PC-9 (cell line): ENCODE data around the gene AAK1. TPM values are rescaled to one million over a fixed set of nuclear protein-coding genes. Genes with fewer than 3 reads are reported as not detected.

Experiments
- BruUV-seq: library from RNA; stranded (reverse); fragments of 400-500 nt; replicated peaks from 2 replicates; lab custom pipeline; 2021; lab: Mats Ljungman, UMichigan
- CTCF ChIA-PET: fragments of 300-600 bp; sonication (Branson Sonifier 250); formaldehyde crosslinking; loops from one replicate; lab custom pipeline; 2022; ENCODE audit warnings: antibody characterized with exemption; lab: Charles Lee
- POLR2A ChIA-PET: fragments of 300-600 bp; sonication (Branson Sonifier 250); formaldehyde crosslinking; loops from one replicate; lab custom pipeline; 2022; ENCODE audit warnings: antibody characterized with exemption; ENCODE audit not compliant: unreplicated experiment; lab: Charles Lee
- DNase-seq, 2 experiments: peaks; one replicate each; pipeline versions ENCODE4 v3.0.0 to v3.0.0-alpha.2; 2015 to 2022; ENCODE audit warnings: mixed read lengths in 1 of 2
- H2AFZ ChIP-seq: fragments of 200-600 bp; sonication (generic); 2 replicates; pipeline ENCODE4 v1.8.1; 2017; ENCODE audit warnings: antibody characterized with exemption
- H3F3A ChIP-seq: fragments of 200-600 bp; sonication (generic); 2 replicates; pipeline ENCODE4 v1.8.1; 2017; ENCODE audit warnings: antibody characterized with exemption, mild to moderate bottlenecking, low read depth; ENCODE audit not compliant: insufficient read depth
- H3K27ac ChIP-seq: fragments of 200-600 bp; sonication (generic); 2 replicates; pipeline ENCODE4 v1.6.1; 2016; ENCODE audit warnings: mixed run types
- H3K27me3 ChIP-seq: fragments of 200-600 bp; sonication (generic); 2 replicates; pipeline ENCODE4 v1.6.1; 2016; ENCODE audit warnings: low read depth, mixed run types; ENCODE audit not compliant: insufficient read depth
- H3K36me3 ChIP-seq: fragments of 200-600 bp; sonication (generic); 2 replicates; pipeline ENCODE4 v1.6.1; 2016; ENCODE audit warnings: low read depth, mixed run types
- H3K4me1 ChIP-seq: fragments of 200-600 bp; sonication (generic); replicated peaks from 2 replicates; pipeline ENCODE4 v1.6.1; 2016; ENCODE audit warnings: mixed run types; ENCODE audit not compliant: insufficient read depth
- H3K4me2 ChIP-seq: fragments of 200-600 bp; sonication (generic); 2 replicates; pipeline ENCODE4 v1.6.1; 2017; ENCODE audit warnings: mixed run types
- H3K4me3 ChIP-seq: fragments of 200-600 bp; sonication (generic); 2 replicates; pipeline ENCODE4 v1.6.1; 2016; ENCODE audit warnings: mixed run types
- H3K79me2 ChIP-seq: fragments of 200-600 bp; sonication (generic); 2 replicates; pipeline ENCODE4 v1.6.1; 2017; ENCODE audit warnings: low read depth, mixed run types
- H3K9me2 ChIP-seq: fragments of 200-600 bp; sonication (generic); 2 replicates; pipeline ENCODE4 v1.8.1; 2017; ENCODE audit warnings: mild to moderate bottlenecking; ENCODE audit not compliant: insufficient read depth
- H3K9me3 ChIP-seq: fragments of 200-600 bp; sonication (generic); 2 replicates; pipeline ENCODE4 v1.8.1; 2016; ENCODE audit warnings: low read depth; ENCODE audit not compliant: insufficient read depth
- H4K20me1 ChIP-seq: fragments of 200-600 bp; sonication (generic); 2 replicates; pipeline ENCODE4 v1.8.1; 2017; ENCODE audit not compliant: insufficient read depth
- EZH2 ChIP-seq: fragments of 200-600 bp; sonication (generic); IDR thresholded peaks from 2 replicates; pipeline ENCODE4 v1.8.0; 2017; ENCODE audit warnings: antibody characterized with exemption, low read depth
- intact Hi-C: fragments of 100-400 bp; cut with micrococcal nuclease; formaldehyde crosslinking; loops from one replicate; pipeline ENCODE4 v1.10.0; 2022; ENCODE audit not compliant: unreplicated experiment
- total RNA-seq: library from RNA; stranded (reverse); gene quantifications from 2 replicates; pipeline ENCODE4 v1.2.3, GENCODE V29; 2021
- TF ChIP-seq, protein P1 (sequence below): fragments of 200-600 bp; sonication (generic); conservative IDR thresholded peaks from 2 replicates; pipeline ENCODE4 v1.6.1; 2017; ENCODE audit warnings: mixed run types, antibody characterized with exemption, mild to moderate bottlenecking, moderate library complexity

AAK1 gene
- total RNA-seq, 1 experiment from 2014 or later, result 66.6 TPM

GRCh38 chr2:69638630-69639029 is 4.9 kb downstream of the AAK1 start:
- Histone ChIP-seq H3K4me1 (peaks cover 38% of the 10 kb centered on the region), H3K27ac (no peak overlapping the region), H3K27me3 (no peaks in the 10 kb centered on the region), H2AFZ (no peak overlapping the region), H3K4me2 (peak overlapping the region; percentile 95), H3K79me2 (peaks cover 93% of the 10 kb centered on the region), H4K20me1 (peaks cover 22% of the 10 kb centered on the region), H3F3A (peaks cover 8% of the 10 kb centered on the region; the same call in 1 of the 2 replicates), H3K4me3 (no peak overlapping the region; the same call in 1 of the 2 replicates), H3K9me3 (no peaks in the 10 kb centered on the region), H3K9me2 (no peaks in the 10 kb centered on the region), H3K36me3 (peaks cover 15% of the 10 kb centered on the region)
- ChIA-PET POLR2A (interaction anchor here (0.6 kb wide), 1 partner anchor 7 kb away, joined by 3 read pairs; no protein-coding TSS in a partner anchor), CTCF (no interaction called here)
- no TSS peak for BruUV-seq
- no peak for DNase-seq
- TF ChIP-seq, protein P1, sequence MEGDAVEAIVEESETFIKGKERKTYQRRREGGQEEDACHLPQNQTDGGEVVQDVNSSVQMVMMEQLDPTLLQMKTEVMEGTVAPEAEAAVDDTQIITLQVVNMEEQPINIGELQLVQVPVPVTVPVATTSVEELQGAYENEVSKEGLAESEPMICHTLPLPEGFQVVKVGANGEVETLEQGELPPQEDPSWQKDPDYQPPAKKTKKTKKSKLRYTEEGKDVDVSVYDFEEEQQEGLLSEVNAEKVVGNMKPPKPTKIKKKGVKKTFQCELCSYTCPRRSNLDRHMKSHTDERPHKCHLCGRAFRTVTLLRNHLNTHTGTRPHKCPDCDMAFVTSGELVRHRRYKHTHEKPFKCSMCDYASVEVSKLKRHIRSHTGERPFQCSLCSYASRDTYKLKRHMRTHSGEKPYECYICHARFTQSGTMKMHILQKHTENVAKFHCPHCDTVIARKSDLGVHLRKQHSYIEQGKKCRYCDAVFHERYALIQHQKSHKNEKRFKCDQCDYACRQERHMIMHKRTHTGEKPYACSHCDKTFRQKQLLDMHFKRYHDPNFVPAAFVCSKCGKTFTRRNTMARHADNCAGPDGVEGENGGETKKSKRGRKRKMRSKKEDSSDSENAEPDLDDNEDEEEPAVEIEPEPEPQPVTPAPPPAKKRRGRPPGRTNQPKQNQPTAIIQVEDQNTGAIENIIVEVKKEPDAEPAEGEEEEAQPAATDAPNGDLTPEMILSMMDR, result no peak
- intact Hi-C loops, result no loop called here

GRCh38 chr2:69637923-69638322 is 5.6 kb downstream of the AAK1 start:
- Histone ChIP-seq H3K27me3 (no peaks in the 10 kb centered on the region), H3K4me1 (peaks cover 38% of the 10 kb centered on the region), H3F3A (peaks cover 3% of the 10 kb centered on the region; the same call in 1 of the 2 replicates), H4K20me1 (peaks cover 22% of the 10 kb centered on the region), H3K27ac (no peak overlapping the region), H3K9me3 (no peaks in the 10 kb centered on the region), H3K4me2 (no peak overlapping the region), H3K36me3 (peaks cover 15% of the 10 kb centered on the region), H2AFZ (no peak overlapping the region), H3K9me2 (no peaks in the 10 kb centered on the region), H3K79me2 (peaks cover 98% of the 10 kb centered on the region), H3K4me3 (no peak overlapping the region)
- CTCF ChIA-PET, result interaction anchor here (0.5 kb wide), 1 partner anchor 238 kb away, joined by 4 read pairs; no protein-coding TSS in a partner anchor
- intact Hi-C loops, result no loop called here
- BruUV-seq, result no TSS peak
- POLR2A ChIA-PET, result no interaction called here
- TF ChIP-seq, protein P1, result no peak
- TF ChIP-seq EZH2, result no peak
- no peak for DNase-seq

DNA sequence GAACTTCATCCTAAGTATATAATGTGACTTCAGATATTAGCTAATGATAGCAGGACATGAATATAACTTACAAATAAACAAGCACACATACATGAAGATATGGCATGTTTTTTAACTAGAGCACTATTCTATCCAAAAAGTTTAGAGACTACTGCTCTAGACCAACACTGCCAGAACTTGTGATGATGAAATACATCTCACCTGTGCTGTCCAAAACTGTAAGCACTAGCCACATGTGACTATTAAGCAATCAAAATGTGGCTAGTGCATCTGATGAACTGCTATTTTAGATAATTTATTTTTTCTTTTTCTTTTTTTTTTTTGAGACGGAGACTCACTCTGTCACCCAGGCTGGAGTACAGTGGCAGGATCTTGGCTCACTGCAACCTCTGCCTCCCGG is 7.1 kb downstream of the AAK1 start:
- CTCF ChIA-PET, result no interaction called here

More for the DNA sequence above, 7.1 kb downstream of the AAK1 start:
- Histone ChIP-seq H4K20me1 (peaks cover 22% of the 10 kb centered on the region), H3K4me3 (no peak overlapping the region), H3K27ac (no peak overlapping the region), H3K4me2 (no peak overlapping the region), H2AFZ (no peak overlapping the region), H3F3A (no peaks in the 10 kb centered on the region), H3K4me1 (peaks cover 33% of the 10 kb centered on the region), H3K9me3 (no peaks in the 10 kb centered on the region), H3K9me2 (no peaks in the 10 kb centered on the region), H3K79me2 (peaks cover 96% of the 10 kb centered on the region), H3K36me3 (peaks cover 15% of the 10 kb centered on the region), H3K27me3 (no peaks in the 10 kb centered on the region)
- no TSS peak for BruUV-seq
- no peak for DNase-seq
- intact Hi-C loops, result no loop called here
- TF ChIP-seq, protein P1, result no peak
- no peak for TF ChIP-seq EZH2
- POLR2A ChIA-PET, result no interaction called here
